ENCODE results near the gene SLC41A1. TPM values are rescaled to one million over a fixed set of nuclear protein-coding genes. Genes with fewer than 3 reads are reported as not detected.

Gene SLC41A1
- total and polyA plus RNA-seq, 8 donors = 8.2 to 46.2 (median 16.2) TPM

DNA sequence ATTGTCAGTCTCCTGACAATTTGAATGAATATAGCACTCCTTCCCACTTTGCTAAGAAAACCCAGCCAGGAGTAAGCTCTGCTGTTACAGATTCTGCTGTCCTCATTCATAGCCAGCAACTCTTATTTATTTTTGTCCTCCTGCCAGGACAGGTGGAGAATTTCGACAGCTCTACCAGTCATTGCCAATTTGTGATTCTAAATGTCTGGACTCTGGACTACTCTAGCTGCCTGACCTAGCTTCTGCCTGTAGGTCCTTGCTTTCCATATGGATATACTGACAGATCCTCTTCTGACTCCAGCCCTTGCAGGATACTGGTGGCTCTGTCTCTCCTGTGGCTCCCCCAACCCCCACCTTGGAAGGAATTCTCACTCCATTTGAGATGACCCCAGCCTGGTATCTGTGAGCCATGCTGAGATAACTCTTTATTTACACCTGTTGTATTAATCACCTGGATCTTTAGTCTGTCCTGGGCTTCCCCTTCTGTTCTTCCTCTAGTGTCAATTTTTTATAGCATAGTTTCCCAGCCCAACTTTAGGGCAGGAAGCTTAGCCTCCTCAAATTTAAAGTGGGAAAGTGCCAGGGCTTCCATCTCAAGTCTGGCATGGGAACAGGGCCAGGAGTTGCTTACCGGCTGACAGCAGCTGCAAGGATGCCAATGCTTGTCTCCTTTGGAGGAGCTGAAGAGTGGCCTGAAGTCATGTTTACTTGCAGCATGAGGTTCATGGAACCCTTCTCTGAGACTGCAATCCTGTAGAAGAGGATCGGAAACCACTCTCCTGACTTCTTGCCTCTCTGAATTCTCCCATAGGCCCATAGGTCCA lies 30.2 kb upstream of the SLC41A1 start:
- Histone ChIP-seq H3K27ac (no peak overlapping the region), H3K27me3 (no peaks in the 10 kb centered on the region), H3K36me3 (no peaks in the 10 kb centered on the region), H3K9me3 (no peaks in the 10 kb centered on the region), H3K4me1 (peaks cover 0 to 7% (median 0%) of the 10 kb centered on the region in 4 donors), H3K4me3 (no peak overlapping the region)
- 54 to 68% (median 62%) methylated on average over 3 of the region's 3 CpGs for WGBS, 5 donors
- TF ChIP-seq EP300 (IDR thresholded peaks at IDR 0.05) (no peak), POLR2AphosphoS5 (IDR thresholded peaks at IDR 0.05) (no peak), POLR2A (IDR thresholded peaks at IDR 0.05) (no peak)
- TF ChIP-seq, protein P1, sequence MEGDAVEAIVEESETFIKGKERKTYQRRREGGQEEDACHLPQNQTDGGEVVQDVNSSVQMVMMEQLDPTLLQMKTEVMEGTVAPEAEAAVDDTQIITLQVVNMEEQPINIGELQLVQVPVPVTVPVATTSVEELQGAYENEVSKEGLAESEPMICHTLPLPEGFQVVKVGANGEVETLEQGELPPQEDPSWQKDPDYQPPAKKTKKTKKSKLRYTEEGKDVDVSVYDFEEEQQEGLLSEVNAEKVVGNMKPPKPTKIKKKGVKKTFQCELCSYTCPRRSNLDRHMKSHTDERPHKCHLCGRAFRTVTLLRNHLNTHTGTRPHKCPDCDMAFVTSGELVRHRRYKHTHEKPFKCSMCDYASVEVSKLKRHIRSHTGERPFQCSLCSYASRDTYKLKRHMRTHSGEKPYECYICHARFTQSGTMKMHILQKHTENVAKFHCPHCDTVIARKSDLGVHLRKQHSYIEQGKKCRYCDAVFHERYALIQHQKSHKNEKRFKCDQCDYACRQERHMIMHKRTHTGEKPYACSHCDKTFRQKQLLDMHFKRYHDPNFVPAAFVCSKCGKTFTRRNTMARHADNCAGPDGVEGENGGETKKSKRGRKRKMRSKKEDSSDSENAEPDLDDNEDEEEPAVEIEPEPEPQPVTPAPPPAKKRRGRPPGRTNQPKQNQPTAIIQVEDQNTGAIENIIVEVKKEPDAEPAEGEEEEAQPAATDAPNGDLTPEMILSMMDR (IDR thresholded peaks at IDR 0.05) = no peak
- no peak for DNase-seq
- intact Hi-C loops (cut with DNase I; ENCODE audit: low total_unique reads) = no loop called here

DNA sequence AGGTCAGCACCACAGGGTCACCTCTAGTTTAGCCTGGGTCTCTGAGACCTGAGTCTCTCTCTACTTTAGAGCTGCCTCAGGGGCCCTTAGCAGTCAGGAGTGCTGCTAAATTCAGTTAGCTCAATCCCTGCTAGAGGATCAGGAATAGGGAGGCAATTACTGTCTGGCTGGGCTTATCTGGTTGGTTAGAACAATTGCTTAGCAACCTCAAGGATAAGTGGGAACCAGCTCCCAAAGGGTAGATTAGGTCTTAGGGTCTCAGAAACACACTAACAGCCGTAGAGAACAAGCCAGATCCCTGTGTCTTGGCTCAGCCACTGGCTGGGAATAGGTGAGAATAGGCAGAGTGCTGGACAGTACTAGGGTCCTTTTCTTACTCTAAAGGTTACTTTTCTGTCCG lies 29.2 kb upstream of the SLC41A1 start:
- 79 to 89% (median 89%) methylated on average over 2 of the region's 2 CpGs for WGBS, 5 donors
- intact Hi-C loops (cut with DNase I; ENCODE audit: low total_unique reads) = no loop called here
- TF ChIP-seq EP300 (IDR thresholded peaks at IDR 0.05) (no peak), POLR2AphosphoS5 (IDR thresholded peaks at IDR 0.05) (no peak), POLR2A (IDR thresholded peaks at IDR 0.05) (no peak)
- TF ChIP-seq, protein P1 (IDR thresholded peaks at IDR 0.05) = no peak

DNA sequence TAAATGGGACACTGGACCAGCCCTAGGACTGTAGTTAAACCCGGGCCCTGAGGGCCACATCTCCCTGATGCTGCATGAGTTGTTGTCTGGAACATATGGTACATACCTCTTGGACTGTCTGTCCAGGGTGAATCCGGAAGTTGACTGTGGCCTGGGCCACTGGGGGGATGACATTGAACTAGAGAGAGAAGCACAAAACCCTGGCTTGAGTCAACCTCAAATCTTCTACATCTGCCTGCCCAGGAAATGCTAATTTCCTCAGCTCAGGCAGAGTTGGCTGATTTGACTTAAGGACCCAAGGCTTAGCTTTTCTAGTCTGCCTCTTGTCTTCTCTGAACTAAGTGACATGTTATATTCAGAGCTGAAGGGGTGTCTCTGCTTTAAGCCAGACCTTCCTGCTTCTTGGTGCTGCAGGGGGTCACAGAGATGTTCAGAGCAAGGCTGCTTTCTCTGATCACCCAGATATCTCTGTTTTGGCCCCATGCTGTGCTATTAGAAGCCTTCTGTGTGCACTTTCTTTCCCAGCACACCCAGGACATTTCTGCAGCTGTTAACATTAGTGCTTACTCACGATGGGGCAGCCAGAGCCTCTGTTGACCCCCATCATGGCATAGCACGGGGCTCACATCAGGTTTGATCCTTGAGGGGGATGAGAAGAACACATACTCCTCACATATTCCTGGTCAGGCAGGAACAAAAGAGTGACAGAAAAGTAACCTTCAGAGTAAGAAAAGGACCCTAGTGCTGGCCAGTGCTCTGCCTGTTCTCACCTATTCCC lies 27.3 kb upstream of the SLC41A1 start:
- TF ChIP-seq, protein P1 (IDR thresholded peaks at IDR 0.05) = no peak
- TF ChIP-seq POLR2A (IDR thresholded peaks at IDR 0.05) (no peak), POLR2AphosphoS5 (IDR thresholded peaks at IDR 0.05) (no peak), EP300 (IDR thresholded peaks at IDR 0.05) (no peak)

More for the DNA sequence above, 29.2 kb upstream of the SLC41A1 start:
- H3K27me3 ChIP-seq = no peaks in the 10 kb centered on the region
- H3K27ac ChIP-seq = no peak overlapping the region
- DNase-seq = no peak
- H3K4me1 ChIP-seq = peaks cover 0 to 7% (median 0%) of the 10 kb centered on the region in 4 donors
- H3K4me3 ChIP-seq = no peak overlapping the region
- H3K9me3 ChIP-seq = no peaks in the 10 kb centered on the region
- no peaks in the 10 kb centered on the region for H3K36me3 ChIP-seq

GRCh38 chr1:205837382-205837970 lies 24.5 kb upstream of the SLC41A1 start:
- Histone ChIP-seq H3K9me3 (no peaks in the 10 kb centered on the region), H3K36me3 (no peaks in the 10 kb centered on the region), H3K4me1 (no peaks in the 10 kb centered on the region), H3K27ac (no peak overlapping the region), H3K27me3 (no peaks in the 10 kb centered on the region), H3K4me3 (no peak overlapping the region)
- WGBS, 5 donors = 81 to 96% (median 93%) methylated on average over 7 of the region's 7 CpGs
- TF ChIP-seq POLR2A (IDR thresholded peaks at IDR 0.05) (no peak), EP300 (IDR thresholded peaks at IDR 0.05) (no peak), POLR2AphosphoS5 (IDR thresholded peaks at IDR 0.05) (no peak)
- TF ChIP-seq, protein P1 (IDR thresholded peaks at IDR 0.05) = no peak
- DNase-seq = no peak
- intact Hi-C loops (cut with DNase I; ENCODE audit: low total_unique reads) = no loop called here

More for the DNA sequence above, 27.3 kb upstream of the SLC41A1 start:
- no peak overlapping the region for H3K27ac ChIP-seq
- intact Hi-C loops (cut with DNase I; ENCODE audit: low total_unique reads) = no loop called here
- DNase-seq = no peak
- 62 to 86% (median 74%) methylated on average over 4 of the region's 4 CpGs for WGBS, 5 donors
- H3K4me3 ChIP-seq = no peak overlapping the region
- no peaks in the 10 kb centered on the region for H3K27me3 ChIP-seq
- no peaks in the 10 kb centered on the region for H3K36me3 ChIP-seq
- no peaks in the 10 kb centered on the region for H3K9me3 ChIP-seq
- H3K4me1 ChIP-seq = peaks cover 0 to 7% (median 0%) of the 10 kb centered on the region in 4 donors
